IPS DF 4.7 (cell line): ENCODE results near the gene COL4A4.

Experiments used
- DNase-seq: peaks from one replicate; pipeline ENCODE4 v3.0.0-alpha.2; 2013; ENCODE audit warnings: low spot score; ENCODE audit errors: extremely low read depth

COL4A4 gene

DNA sequence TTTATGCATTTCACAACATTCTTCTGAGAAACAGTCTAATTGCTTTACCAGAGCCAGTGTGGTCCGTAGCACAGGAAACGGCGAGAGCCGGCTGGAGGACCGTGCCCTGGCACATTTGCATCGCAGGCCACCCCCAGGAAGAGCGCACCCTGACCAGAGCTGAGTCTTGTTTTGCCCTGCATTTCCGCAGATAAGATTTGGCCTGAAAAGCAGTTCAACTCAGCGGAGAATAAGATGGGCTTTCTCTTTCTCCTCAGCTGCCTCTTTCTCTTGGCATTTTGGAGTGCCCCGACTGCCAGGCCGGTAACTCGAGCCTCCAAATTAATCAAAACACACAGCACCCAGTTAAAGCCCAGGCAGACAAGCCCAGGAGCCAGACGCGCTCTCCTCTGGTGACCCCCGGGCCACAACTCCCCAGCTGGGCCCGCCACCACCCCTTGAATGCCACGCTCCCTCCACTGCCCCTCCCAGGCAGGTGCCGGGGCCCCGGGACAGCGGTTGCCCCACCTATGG, 464 bp downstream of the COL4A4 start:
- DNase-seq: no peak

DNA sequence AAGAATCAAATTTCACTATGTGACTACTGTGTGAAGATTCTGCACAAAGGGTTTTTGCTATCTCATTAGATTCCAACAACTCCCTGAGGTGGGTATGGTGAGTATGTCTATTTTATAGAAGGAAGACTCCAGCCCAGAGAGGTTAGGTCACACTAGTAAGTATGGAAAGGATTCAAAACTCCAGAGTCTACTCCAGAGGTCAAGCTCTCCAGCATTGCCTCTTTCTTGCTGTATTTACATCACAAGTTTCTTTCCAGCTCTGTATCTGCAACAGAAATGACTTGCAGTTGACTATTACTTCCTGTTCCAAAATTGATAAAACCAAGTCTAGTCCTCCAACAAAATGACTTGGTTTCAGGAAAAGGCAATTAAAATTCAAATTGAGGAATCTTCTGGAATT, 2.1 kb downstream of the COL4A4 start:
- no peak for DNase-seq

DNA sequence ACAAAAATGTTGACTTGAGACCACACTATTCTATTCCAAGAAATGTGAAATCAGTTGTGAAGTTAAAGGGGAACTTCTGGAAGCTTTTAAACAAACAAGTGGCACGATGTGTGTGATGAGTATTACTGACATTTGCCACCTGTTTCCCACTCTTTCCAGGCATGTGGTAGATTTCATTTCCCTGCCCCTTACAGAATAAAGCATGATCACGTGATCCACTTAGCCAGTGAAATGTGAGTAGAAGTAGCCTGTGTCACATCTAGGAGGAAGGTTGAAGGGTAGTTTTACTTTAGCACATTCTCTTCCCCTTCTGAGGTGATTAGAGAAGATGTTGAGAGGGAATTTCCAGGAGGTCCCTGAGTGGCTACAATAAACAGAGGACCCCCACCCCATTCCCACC, 3.8 kb downstream of the COL4A4 start:
- DNase-seq: no peak

DNA sequence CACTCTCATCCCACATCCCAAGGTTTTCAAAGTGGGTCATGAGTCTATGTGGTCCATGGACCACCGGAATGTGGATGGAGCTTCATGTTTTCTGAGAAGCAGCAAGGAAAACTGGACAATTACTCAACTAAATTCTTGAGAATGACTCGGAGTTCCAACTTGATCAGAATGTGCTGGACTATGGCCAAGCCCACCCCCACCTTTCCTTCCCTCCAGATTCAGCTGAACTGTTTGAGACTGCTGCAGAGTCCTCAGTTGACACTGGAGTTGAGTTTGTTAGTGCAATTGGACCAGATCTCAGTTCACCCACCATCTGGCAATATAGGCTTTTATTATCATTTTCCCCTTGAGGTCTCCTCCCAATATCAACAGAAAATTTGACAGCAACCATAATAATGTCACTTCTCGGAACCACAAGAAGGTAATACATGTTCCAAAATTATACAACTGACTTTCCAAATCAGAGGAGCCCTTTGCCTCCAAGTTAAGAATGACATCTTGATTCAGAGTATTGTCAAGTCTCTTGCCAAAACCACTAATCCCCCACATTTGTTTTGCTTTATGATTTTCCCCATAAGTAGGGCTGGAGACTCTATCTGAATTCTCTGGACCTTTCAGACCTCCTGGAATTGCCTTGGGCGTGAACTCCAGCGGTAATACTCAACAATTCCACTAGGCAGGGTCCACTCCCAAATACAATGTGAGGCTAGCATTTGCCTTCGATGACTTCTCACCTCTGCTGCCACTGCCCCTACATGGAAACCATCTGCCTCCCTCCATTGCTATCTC, 8.8 kb downstream of the COL4A4 start:
- DNase-seq: no peak

DNA sequence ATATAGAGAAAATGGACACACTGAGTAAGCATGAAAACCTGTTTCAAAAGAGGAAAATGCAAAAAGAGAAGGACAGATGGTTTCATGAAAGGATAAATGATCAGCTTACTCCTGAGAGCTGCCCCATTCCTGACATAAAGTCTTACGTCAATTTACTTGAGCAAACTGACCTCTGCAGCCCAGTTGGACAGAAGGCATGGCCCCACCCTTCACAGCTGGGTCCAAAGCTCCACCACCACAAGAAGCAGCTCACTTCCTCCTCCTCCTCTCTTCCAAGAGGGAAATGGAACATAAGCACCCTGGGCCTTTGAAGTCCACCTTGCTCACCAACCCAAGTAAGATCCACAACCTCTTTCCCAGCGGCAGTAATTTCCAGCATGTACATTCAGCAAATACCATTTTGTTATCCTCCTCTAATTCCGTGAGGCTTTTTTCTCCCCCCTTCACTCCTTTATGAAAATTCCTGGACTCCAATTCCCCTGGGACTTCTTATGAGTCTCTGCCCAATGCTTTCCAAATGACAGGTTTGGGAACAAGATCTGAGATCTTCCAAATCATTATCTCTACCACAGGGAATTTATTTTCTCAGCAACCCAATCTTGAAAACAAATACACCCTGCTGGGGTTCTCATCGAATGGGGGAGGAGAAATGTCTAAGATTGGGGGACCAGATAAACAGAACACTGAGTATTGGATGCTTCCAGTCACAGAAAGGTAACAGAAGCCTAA, 10.1 kb downstream of the COL4A4 start:
- DNase-seq: no peak

DNA sequence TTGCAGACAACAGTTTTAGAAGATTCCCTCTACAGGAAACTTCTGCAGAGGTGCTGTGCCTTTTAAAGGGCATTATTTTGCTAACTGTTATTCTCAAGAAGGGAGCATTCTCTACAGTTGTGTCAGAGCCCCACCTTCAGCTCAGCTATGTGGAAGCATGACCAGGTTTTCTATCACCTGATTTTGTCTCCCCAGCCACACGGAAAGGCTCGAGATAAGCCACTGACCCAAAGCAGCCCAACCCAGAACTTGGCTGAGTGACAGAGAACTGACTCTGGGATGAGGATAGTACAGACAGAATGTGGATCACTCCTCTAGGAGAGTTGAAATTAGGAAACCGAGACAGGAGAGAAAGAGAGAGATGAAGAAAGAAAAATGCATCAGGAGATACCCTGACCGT, 10.7 kb downstream of the COL4A4 start:
- DNase-seq: no peak

DNA sequence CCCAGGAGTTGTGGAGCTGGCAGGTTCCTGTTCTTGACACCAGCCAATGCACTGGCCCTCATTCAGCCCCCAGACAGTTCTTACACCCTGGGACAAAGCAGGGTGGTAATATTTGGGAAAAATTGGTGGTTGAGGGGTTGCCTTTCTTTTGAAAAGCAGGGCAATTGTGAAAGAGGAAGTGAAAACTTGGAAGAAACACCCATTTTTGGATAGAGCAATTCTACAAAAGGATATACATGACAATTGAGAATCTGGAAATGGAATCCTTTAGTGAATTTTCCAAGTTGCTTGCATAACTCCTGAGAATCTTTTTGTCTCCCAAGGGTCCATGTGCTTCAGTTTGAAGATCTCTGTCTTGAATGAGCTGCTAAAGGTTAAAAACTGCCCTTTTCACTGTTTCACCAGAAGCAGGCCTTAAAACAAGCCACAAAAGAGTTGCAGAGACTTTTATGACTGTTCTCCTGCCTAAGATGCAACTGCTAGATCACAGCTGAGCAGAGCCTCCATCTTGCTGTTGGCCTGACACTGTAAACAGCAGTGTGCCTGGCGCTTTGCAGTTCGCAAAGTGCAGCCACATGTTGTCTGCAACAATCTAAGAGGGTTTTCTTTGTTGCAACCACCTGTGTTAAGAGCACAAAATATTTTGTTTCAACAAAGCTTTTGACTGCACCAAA, 11.8 kb downstream of the COL4A4 start:
- no peak for DNase-seq

DNA sequence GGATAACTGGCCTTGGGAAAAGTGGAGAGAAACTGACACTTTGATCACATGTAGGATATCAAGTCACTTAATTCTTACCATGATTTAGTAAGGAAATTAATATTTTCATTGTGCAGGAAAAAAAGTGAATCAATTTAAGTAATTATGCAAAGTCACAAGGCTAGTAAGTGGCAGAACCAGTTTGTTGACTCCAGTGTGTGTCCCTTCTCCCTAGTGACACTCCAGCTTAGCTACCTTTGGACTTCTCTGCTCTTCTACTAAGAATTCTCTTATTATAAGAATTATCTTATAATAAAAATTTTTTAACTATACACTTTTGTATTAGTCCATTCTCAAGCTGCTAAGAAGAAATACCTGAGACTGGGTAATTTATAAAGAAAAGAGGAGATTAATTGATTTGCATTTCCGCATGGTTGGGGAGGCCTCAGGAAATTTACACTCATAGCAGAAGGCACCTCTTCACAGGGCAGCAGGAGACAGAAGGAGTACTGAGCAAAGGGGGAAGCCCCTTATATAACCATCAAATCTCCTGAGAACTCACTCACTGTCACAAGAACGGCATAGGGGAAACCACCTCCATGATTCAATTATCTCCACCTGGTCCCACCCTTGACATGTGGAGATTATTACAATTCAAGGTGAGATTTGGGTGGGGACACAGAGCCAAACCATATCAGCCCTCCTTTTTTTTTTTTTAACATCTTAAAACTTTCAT, 13.6 kb downstream of the COL4A4 start:
- DNase-seq: no peak

DNA sequence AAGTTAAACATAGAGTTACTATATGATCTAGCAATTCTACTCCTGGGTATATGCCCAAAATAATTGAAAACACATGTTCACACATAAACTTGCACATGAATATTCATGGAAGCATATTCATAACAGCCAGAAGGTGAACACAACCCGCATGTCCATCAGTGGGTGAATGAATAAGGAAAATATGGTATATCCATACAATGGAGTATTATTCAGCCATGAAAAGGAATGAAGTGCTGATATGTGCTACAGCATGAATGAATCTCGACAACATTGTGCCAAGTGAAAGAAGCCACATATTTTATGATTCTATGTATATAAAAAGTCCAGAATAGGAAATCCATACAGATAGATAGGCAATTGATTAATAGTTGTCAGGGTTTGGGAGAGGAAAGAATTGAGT, 15.9 kb downstream of the COL4A4 start:
- no peak for DNase-seq

DNA sequence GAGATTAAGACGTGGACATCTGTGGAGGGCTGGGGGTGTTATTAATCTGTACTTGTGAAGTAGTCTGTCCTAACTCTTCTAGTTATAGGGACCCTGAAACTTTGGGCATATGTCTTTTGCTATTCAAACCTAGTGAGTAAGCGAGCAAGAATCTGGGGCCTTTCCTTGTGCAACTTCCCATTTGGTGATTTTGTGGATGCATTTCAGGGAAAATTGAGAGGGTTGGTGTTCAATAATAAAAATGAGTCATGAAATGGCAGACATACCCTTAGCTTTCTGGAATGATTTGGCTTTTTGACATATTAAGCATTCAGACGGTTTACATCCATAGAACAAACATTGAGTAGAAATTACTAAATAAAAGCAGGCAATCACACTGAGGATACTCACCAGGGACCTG, 17.0 kb downstream of the COL4A4 start:
- DNase-seq: no peak

DNA sequence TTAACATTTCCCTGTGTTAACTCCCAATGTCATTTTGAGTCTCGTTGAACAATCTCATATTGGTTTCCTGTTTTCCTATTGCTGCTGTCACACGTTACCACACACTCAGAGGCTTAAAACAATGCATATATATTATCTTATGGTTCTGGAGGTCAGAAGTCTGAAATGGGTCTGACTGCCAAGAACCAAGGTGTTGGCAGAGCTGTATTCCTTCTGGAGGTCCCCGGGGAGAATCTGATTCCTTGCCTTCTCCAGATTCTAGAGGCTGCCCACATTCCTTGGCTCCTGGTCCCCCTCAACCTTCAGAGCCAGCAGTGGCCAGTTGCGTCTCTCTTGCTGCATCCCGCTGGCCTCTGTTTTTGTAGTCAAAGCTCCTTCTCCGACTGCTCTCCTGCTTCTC, 17.5 kb downstream of the COL4A4 start:
- DNase-seq: no peak

DNA sequence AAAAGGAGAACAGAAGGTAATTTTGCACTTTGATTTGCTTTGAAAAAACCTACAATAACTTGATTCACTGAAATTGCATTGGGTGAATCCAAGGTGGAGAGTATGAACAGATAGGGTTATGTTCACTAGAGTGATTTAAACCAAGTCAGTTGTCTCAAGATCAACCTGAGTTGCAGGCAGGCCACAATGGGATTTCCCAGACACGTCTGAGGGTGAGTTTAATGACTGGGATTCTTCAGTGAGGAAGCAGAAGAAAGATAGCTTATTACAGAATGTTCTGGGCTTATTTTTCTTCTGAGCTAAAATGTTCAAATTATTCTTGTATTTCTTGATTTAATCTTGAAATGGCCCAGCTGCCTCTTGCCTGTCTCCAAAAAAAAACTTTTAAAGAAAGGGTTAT, 20.1 kb downstream of the COL4A4 start:
- DNase-seq: no peak

DNA sequence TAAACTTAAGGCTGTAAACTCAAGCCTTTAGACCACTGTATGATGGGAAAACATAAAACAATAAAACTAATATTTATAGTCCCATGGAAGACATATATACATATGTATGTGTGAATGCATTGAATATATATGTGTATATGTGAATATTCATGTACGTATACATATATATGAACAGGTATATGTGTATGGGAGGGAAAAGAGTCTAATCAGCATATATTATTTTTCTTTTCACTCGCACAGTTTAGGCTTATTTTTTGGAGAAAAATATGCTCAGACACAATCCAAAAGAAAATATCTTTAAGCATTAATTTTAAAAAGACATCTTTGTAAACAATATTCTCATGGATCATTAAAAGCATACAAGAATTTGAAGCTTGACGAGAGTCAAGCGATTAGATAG, 22.7 kb downstream of the COL4A4 start:
- no peak for DNase-seq

DNA sequence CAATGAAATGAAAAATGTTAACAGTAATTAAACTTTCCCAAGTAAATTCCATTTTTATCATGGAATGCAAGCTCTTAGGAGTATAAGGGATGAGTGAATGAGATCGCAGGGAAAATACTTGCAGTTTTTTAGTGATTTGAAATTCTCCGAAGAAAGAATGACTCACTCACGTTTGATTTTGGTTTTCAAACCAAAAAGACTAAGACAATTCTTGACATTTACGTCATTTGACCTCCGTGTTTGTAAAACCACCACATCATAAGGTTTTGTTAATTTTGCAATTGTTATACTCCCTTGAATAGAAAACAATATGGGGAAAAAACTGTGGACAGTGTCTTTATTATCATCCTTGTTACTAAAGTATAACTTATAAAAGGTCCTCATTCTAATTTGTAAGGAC, 29.4 kb downstream of the COL4A4 start:
- DNase-seq: no peak

DNA sequence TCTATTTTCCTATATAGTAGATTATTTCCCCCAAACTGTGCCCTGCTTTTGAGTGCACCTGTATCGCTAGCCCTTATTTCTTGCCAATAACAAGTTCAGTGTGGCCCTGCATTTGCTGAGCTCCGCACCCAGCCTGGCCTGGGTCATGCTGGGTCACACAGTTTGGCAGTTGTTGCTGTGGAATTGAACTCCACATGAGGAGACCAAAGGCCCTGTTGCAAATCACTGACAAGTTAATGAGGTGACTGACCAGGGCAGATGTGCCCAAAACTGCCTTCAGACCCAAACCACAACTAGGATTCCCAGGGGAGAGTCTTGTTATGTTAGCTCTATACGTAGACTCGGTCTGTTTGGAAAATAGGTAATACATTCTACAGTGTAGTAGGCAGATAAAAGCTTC, 31.0 kb downstream of the COL4A4 start:
- DNase-seq: no peak

DNA sequence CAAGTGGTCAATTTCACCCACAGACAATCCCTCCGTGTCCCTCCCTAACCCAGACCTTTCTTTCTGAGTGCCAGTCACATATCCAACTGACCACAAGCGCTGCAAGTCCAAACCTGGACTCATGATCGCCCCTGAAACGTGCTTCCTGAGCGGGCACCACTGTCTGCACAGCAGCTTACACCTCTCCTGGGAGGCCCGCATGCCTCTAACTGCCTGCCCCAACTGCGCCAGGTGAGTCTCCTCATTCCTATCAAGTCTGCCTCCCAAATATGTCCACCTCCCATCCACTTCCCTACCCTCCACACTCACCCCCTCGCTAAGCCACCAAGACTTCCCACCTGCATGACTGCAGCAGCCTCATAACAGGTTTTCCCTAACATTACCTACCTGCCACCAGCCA, 33.4 kb downstream of the COL4A4 start:
- no peak for DNase-seq

DNA sequence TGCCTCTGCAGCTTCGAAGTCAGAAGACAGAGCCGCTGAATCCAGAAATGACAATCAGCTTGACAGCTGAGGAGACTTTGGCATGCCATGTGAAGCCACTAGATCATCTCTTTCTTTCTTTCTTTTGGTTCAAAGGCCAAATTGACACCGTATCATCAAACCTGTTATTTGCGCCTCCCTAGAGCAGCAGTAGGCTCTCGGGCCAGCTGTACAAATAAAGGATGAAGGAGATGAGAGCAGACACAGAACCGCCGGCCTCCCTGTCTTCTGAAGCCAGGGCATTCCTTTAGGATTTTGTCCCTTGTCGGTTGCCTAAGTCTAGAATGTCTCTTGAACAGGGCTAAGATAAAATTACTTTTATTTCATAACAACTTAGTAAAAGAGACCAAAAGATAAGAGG, 36.8 kb downstream of the COL4A4 start:
- no peak for DNase-seq

DNA sequence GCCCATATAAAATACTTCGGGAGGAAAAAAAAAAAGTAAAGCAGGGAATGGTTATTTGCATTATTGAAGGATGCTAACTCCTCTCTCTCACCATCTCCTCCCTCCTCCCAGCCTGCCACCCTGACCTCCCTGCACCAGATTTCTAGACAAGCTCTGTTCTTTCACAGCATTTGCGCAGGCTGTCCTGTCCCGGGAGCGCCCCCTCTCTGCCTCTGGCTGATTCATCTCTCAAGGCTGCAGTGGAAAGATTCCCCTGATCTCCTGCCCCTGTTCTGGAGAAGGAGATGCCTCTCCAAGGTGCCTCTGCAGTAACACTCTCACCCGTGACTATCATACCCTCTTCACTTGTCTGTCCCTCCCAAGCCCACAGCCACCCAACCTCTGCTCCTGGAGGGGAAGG, 38.5 kb downstream of the COL4A4 start:
- no peak for DNase-seq

DNA sequence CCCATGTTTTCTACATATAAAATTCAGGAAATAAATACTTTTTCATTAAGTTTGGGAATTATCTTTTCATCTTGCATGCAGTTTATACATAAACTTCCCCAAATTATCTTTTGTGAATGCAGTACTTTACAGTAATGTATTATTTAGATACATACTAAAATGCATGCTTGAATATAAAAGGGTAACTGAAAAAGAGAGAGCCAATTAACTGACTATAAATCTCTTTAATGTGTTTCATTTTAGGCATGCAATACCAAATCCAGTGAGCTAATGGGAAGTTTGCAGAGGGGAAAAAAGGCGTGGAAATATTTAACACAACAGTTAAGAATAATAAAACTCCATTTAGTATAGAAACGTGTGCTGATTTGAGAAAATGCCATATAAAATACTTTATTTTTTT, 39.2 kb downstream of the COL4A4 start:
- no peak for DNase-seq

DNA sequence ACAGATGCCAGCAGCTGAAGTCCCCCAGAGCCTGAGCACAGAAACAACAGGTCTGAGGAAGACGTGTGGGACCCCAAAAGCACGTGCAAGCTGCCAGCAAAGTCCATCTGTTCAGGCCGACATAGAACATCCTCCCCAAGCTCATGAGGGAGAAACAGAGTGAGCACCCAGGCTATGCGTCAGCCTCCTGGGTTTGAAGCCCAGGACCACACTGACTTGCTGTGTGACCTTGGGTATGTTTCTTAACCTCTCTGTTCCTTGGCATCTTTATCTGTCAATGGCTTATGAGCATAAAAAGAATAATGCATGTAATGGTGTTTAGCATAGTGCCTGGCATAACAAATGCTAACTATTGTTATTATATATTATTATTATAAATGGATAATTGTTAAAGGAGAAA, 40.3 kb downstream of the COL4A4 start:
- DNase-seq: no peak

DNA sequence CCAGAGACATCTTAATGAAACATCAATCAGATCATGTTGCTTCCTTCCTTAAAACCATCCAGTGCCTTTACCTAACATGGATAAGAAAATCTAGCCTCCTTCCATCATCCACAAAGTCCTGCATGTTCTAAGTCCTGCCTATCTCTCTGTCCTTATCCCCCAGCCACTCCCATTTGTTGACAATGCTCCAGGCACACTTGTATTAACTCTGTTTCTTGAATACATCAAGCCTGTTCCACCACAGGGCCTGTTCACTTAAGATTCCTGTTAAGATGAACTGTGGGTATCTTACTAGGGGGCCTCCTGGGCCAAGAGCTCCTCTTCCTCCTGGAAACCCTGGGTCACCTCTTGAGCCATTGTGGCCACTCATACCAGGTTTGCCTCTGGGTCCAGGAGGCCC, 45.7 kb downstream of the COL4A4 start:
- no peak for DNase-seq

DNA sequence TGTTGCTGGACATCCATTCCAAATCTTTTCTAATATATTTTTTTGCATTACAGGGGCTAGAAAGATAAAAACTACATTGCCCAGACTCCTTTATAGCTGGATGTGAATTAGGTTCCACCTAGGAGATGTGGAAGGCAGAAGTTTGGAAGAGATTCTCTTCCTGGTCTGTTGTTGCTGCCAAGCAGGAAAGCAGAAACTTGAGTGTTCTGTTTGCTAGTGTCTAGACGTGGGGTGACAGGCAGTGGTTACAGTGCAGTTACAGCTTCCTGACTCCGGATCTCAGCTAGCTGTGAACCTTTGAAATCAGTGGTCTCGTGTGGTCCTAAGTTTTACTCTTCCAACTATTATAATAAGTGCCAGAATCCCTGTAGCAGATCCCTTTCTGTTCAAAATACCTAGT, 46.2 kb downstream of the COL4A4 start:
- no peak for DNase-seq
